GM18867 (cell line): Measurements from ENCODE around the gene CD300H.
"Not testable (repeated sequence)": the region's sequence is repeated elsewhere in the genome, so short reads cannot be mapped to it uniquely, and the experiment has no call there.

Source experiments
- ATAC-seq: cut with Tn5 transposase; IDR thresholded peaks from one replicate; pipeline ENCODE4 v1.9.1; 2021; ENCODE audit warnings: mild to moderate bottlenecking, moderate library complexity; ENCODE audit not compliant: unreplicated experiment

CD300H gene

GRCh38 chr17:74585711-74586110 lies 18.4 kb upstream of the CD300H start:
- no peak for ATAC-seq

- ATAC-seq: no peak
Measured at GRCh38 chr17:74584292-74585060, 17.2 kb upstream of the CD300H start.

- no peak for ATAC-seq
Measured at GRCh38 chr17:74582633-74583032, 15.3 kb upstream of the CD300H start.

- no peak for ATAC-seq
Measured at GRCh38 chr17:74579900-74580299, 12.6 kb upstream of the CD300H start.

- ATAC-seq: no peak
Measured at GRCh38 chr17:74578979-74579378, 11.7 kb upstream of the CD300H start.

- ATAC-seq: no peak
Measured at GRCh38 chr17:74574489-74575142, 7.3 kb upstream of the CD300H start.

- not testable (repeated sequence) for ATAC-seq
Measured at GRCh38 chr17:74573635-74574034, 6.3 kb upstream of the CD300H start.

GRCh38 chr17:74573169-74573568 lies 5.9 kb upstream of the CD300H start:
- ATAC-seq: no peak

- no peak for ATAC-seq
Measured at GRCh38 chr17:74571621-74572270, 4.4 kb upstream of the CD300H start.

- no peak for ATAC-seq
Measured at GRCh38 chr17:74569020-74570003, 2.0 kb upstream of the CD300H start.

- ATAC-seq: no peak
Measured at GRCh38 chr17:74568106-74568873, 981 bp upstream of the CD300H start.

- no peak for ATAC-seq
Measured at GRCh38 chr17:74566132-74566753, 1.1 kb downstream of the CD300H start.

GRCh38 chr17:74565126-74565525 lies 2.2 kb downstream of the CD300H start:
- ATAC-seq: no peak

GRCh38 chr17:74563358-74563757 lies 4.0 kb downstream of the CD300H start:
- ATAC-seq: no peak

- ATAC-seq: no peak
Measured at GRCh38 chr17:74561586-74561985, 5.7 kb downstream of the CD300H start.

GRCh38 chr17:74558882-74559519 lies 8.3 kb downstream of the CD300H start:
- ATAC-seq: no peak

- ATAC-seq: not testable (repeated sequence)
Measured at GRCh38 chr17:74558402-74558801, 8.9 kb downstream of the CD300H start.

GRCh38 chr17:74555427-74555940 lies 11.8 kb downstream of the CD300H start:
- ATAC-seq: no peak

GRCh38 chr17:74554909-74555308 lies 12.4 kb downstream of the CD300H start:
- no peak for ATAC-seq
